Memory B cell (primary cell): Measurements from ENCODE around the gene SESN1.

Experiments used
- ATAC-seq: fragments of 150-1000 bp; cut with Tn5 transposase; 2 replicates; pipeline ENCODE4 v1.10.0; 2021; ENCODE audit warnings: low read depth, mild to moderate bottlenecking, moderate library complexity
- DNase-seq, 2 donors: peaks; one replicate each; pipeline ENCODE4 v3.0.0; 2022; ENCODE audit warnings: low spot score in 2 of 2
- H3K27ac Mint-ChIP-seq: one replicate; pipeline ENCODE4 v1.8.0; 2022; ENCODE audit warnings: mild to moderate bottlenecking, moderate library complexity, mixed read lengths
- H3K27me3 Mint-ChIP-seq: one replicate; pipeline ENCODE4 v1.8.0; 2022; ENCODE audit warnings: mixed read lengths
- H3K36me3 Mint-ChIP-seq: one replicate; pipeline ENCODE4 v1.8.0; 2022; ENCODE audit warnings: mild to moderate bottlenecking, mixed read lengths
- H3K4me1 Mint-ChIP-seq: one replicate; pipeline ENCODE4 v1.8.0; 2022; ENCODE audit warnings: mixed read lengths
- H3K4me3 Mint-ChIP-seq: one replicate; pipeline ENCODE4 v1.8.0; 2022; ENCODE audit warnings: mild to moderate bottlenecking, moderate library complexity, mixed read lengths
- H3K9me3 Mint-ChIP-seq: one replicate; pipeline ENCODE4 v1.8.0; 2022; ENCODE audit warnings: mixed read lengths

Gene SESN1

GRCh38 chr6:109001291-109001894, 93.3 kb downstream of the SESN1 start:
- no peak overlapping the region for H3K4me3 Mint-ChIP-seq
- no peak for DNase-seq
- ATAC-seq = no peak
- no peaks in the 10 kb centered on the region for H3K27me3 Mint-ChIP-seq
- no peaks in the 10 kb centered on the region for H3K9me3 Mint-ChIP-seq
- H3K27ac Mint-ChIP-seq = no peak overlapping the region
- peaks cover 3% of the 10 kb centered on the region for H3K4me1 Mint-ChIP-seq
- H3K36me3 Mint-ChIP-seq = peaks cover 10% of the 10 kb centered on the region

- Mint-ChIP-seq H3K9me3 (no peaks in the 10 kb centered on the region), H3K27me3 (no peaks in the 10 kb centered on the region), H3K4me3 (no peak overlapping the region), H3K27ac (no peak overlapping the region), H3K36me3 (peaks cover 12% of the 10 kb centered on the region), H3K4me1 (peaks cover 3% of the 10 kb centered on the region)
- DNase-seq (no peak), ATAC-seq (no peak)
Observed at GRCh38 chr6:109000289-109000688, 94.4 kb downstream of the SESN1 start.

- Mint-ChIP-seq H3K9me3 (no peaks in the 10 kb centered on the region), H3K27ac (no peak overlapping the region), H3K4me1 (no peaks in the 10 kb centered on the region), H3K27me3 (no peaks in the 10 kb centered on the region), H3K4me3 (no peak overlapping the region), H3K36me3 (peaks cover 12% of the 10 kb centered on the region)
- DNase-seq (no peak), ATAC-seq (no peak)
Observed at GRCh38 chr6:108999428-108999827, 95.2 kb downstream of the SESN1 start.

GRCh38 chr6:108998485-108998884, 96.2 kb downstream of the SESN1 start:
- H3K9me3 Mint-ChIP-seq = no peaks in the 10 kb centered on the region
- peaks cover 13% of the 10 kb centered on the region for H3K36me3 Mint-ChIP-seq
- H3K27ac Mint-ChIP-seq = no peak overlapping the region
- H3K27me3 Mint-ChIP-seq = no peaks in the 10 kb centered on the region
- no peak overlapping the region for H3K4me3 Mint-ChIP-seq
- DNase-seq = no peak
- ATAC-seq = no peak
- no peaks in the 10 kb centered on the region for H3K4me1 Mint-ChIP-seq

- Mint-ChIP-seq H3K4me3 (no peak overlapping the region), H3K27ac (no peak overlapping the region), H3K27me3 (no peaks in the 10 kb centered on the region), H3K36me3 (peaks cover 19% of the 10 kb centered on the region), H3K9me3 (no peaks in the 10 kb centered on the region), H3K4me1 (no peaks in the 10 kb centered on the region)
- no peak for DNase-seq
- ATAC-seq = no peak
Observed at GRCh38 chr6:108996208-108996607, 98.4 kb downstream of the SESN1 start.

GRCh38 chr6:108995296-108995695, 99.3 kb downstream of the SESN1 start:
- Mint-ChIP-seq H3K36me3 (peaks cover 26% of the 10 kb centered on the region), H3K27ac (no peak overlapping the region)

GRCh38 chr6:108993876-108994275, 100.8 kb downstream of the SESN1 start:
- Mint-ChIP-seq H3K27ac (no peak overlapping the region), H3K4me1 (no peaks in the 10 kb centered on the region), H3K4me3 (no peak overlapping the region), H3K27me3 (no peaks in the 10 kb centered on the region), H3K9me3 (no peaks in the 10 kb centered on the region), H3K36me3 (peaks cover 28% of the 10 kb centered on the region)
- ATAC-seq (no peak), DNase-seq (no peak)

More at GRCh38 chr6:108995296-108995695, 99.3 kb downstream of the SESN1 start:
- ATAC-seq = no peak
- DNase-seq = no peak
- Mint-ChIP-seq H3K27me3 (no peaks in the 10 kb centered on the region), H3K4me1 (no peaks in the 10 kb centered on the region), H3K9me3 (no peaks in the 10 kb centered on the region), H3K4me3 (no peak overlapping the region)

- no peaks in the 10 kb centered on the region for H3K4me1 Mint-ChIP-seq
- H3K4me3 Mint-ChIP-seq = no peak overlapping the region
- H3K36me3 Mint-ChIP-seq = peaks cover 38% of the 10 kb centered on the region
- no peak overlapping the region for H3K27ac Mint-ChIP-seq
- no peak for ATAC-seq
- H3K27me3 Mint-ChIP-seq = no peaks in the 10 kb centered on the region
- no peaks in the 10 kb centered on the region for H3K9me3 Mint-ChIP-seq
- DNase-seq = no peak
Observed at GRCh38 chr6:108989700-108990099, 104.9 kb downstream of the SESN1 start.

GRCh38 chr6:108988765-108989164, 105.9 kb downstream of the SESN1 start:
- Mint-ChIP-seq H3K36me3 (peaks cover 40% of the 10 kb centered on the region), H3K4me1 (no peaks in the 10 kb centered on the region), H3K27me3 (no peaks in the 10 kb centered on the region), H3K27ac (no peak overlapping the region), H3K9me3 (no peaks in the 10 kb centered on the region), H3K4me3 (no peak overlapping the region)
- no peak for ATAC-seq
- no peak for DNase-seq

- H3K27me3 Mint-ChIP-seq = no peaks in the 10 kb centered on the region
- ATAC-seq (no peak), DNase-seq (no peak)
- H3K36me3 Mint-ChIP-seq = peaks cover 40% of the 10 kb centered on the region
- H3K27ac Mint-ChIP-seq = no peak overlapping the region
- no peaks in the 10 kb centered on the region for H3K4me1 Mint-ChIP-seq
- H3K4me3 Mint-ChIP-seq = no peak overlapping the region
- no peaks in the 10 kb centered on the region for H3K9me3 Mint-ChIP-seq
Observed at GRCh38 chr6:108988296-108988695, 106.3 kb downstream of the SESN1 start.

GRCh38 chr6:108987156-108987555, 107.5 kb downstream of the SESN1 start:
- Mint-ChIP-seq H3K27me3 (no peaks in the 10 kb centered on the region), H3K27ac (no peak overlapping the region), H3K36me3 (peaks cover 40% of the 10 kb centered on the region), H3K4me1 (no peaks in the 10 kb centered on the region), H3K9me3 (no peaks in the 10 kb centered on the region), H3K4me3 (no peak overlapping the region)
- ATAC-seq = no peak
- no peak for DNase-seq

- Mint-ChIP-seq H3K4me3 (no peak overlapping the region), H3K4me1 (no peaks in the 10 kb centered on the region), H3K36me3 (peaks cover 26% of the 10 kb centered on the region), H3K9me3 (peaks cover 5% of the 10 kb centered on the region), H3K27ac (no peak overlapping the region), H3K27me3 (no peaks in the 10 kb centered on the region)
- ATAC-seq (no peak), DNase-seq (no peak)
Observed at GRCh38 chr6:108985301-108985700, 109.3 kb downstream of the SESN1 start.

GRCh38 chr6:108983151-108983550, 111.5 kb downstream of the SESN1 start:
- Mint-ChIP-seq H3K4me3 (no peak overlapping the region), H3K27me3 (no peaks in the 10 kb centered on the region), H3K27ac (no peak overlapping the region), H3K9me3 (peaks cover 9% of the 10 kb centered on the region), H3K4me1 (no peaks in the 10 kb centered on the region), H3K36me3 (peaks cover 17% of the 10 kb centered on the region)
- no peak for ATAC-seq
- DNase-seq = no peak

GRCh38 chr6:108982154-108983113, 112.2 kb downstream of the SESN1 start:
- H3K4me1 Mint-ChIP-seq = no peaks in the 10 kb centered on the region
- peaks cover 13% of the 10 kb centered on the region for H3K36me3 Mint-ChIP-seq
- ATAC-seq (no peak), DNase-seq (no peak)
- no peak overlapping the region for H3K4me3 Mint-ChIP-seq
- H3K9me3 Mint-ChIP-seq = peaks cover 9% of the 10 kb centered on the region
- H3K27me3 Mint-ChIP-seq = no peaks in the 10 kb centered on the region
- no peak overlapping the region for H3K27ac Mint-ChIP-seq
